ENCODE measurements around the gene SLC38A10. TPM values are rescaled to one million over a fixed set of nuclear protein-coding genes. Genes with fewer than 3 reads are reported as not detected.
A peak's percentile ranks its signal among the peaks of the same experiment; 100 is the strongest.

SLC38A10 gene
- total and polyA plus RNA-seq, 7 donors, result 7.8 to 88.7 (median 37.9) TPM

DNA sequence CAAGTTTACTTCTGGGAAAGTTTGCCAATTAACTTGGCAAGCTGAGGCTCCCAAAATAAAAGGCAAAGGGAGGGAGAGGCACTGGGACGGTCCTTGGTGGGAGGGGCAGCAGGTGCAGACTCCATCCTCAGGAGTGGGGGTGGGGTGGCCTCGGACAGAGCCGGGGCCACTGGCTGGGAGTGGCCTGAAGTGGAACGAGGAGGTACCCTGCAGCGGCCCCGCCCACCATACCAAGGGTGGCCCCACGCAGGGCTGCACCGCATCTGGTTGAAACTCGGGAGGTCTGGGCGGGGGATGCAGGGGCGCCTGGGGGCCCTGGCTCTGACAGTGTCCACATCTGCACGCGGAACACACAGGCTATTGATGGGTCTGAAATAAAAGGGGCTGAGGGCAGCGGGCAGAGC lies 42.4 kb upstream of the SLC38A10 start:
- DNase-seq, result peak; percentile 64
- Histone ChIP-seq H3K36me3 (no peaks in the 10 kb centered on the region), H3K27ac (peak overlapping the region in 1 of 4 donors; percentile 99), H3K9me3 (no peaks in the 10 kb centered on the region), H3K4me3 (no peak overlapping the region), H3K4me1 (peaks cover 0 to 55% (median 44%) of the 10 kb centered on the region in 4 donors), H3K27me3 (no peaks in the 10 kb centered on the region)
- 24 to 55% methylated on average over 14 of the region's 14 CpGs for WGBS, 2 donors
- intact Hi-C loops (cut with DNase I), result no loop called here
- TF ChIP-seq POLR2A (IDR thresholded peaks at IDR 0.05) (no peak), POLR2AphosphoS5 (IDR thresholded peaks at IDR 0.05) (no peak), EP300 (IDR thresholded peaks at IDR 0.05) (no peak)

DNA sequence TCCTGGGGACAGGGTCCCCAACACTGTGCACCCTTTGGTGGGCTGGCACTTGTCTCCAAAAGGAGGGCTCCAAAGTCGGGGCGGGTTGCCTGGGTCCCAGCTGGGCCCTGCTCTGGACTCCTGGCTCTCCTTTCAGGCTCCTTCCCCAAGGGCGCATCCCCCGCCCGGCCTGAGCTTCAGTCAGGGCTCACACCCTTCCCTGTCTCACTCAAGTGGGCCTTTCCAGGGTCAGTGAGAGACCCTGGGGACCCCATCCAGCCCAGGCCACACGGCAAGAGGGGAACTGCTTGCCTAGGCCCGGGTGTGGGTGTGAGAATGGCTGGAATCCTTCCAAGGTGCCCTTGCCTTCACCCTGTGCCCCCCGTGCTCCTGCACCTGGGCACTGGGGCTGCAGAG lies 41.8 kb upstream of the SLC38A10 start:
- intact Hi-C loops (cut with DNase I), result no loop called here
- no peak overlapping the region for H3K27ac ChIP-seq
- TF ChIP-seq POLR2AphosphoS5 (IDR thresholded peaks at IDR 0.05) (no peak), EP300 (IDR thresholded peaks at IDR 0.05) (no peak), POLR2A (IDR thresholded peaks at IDR 0.05) (no peak)
- TF ChIP-seq, protein P1, sequence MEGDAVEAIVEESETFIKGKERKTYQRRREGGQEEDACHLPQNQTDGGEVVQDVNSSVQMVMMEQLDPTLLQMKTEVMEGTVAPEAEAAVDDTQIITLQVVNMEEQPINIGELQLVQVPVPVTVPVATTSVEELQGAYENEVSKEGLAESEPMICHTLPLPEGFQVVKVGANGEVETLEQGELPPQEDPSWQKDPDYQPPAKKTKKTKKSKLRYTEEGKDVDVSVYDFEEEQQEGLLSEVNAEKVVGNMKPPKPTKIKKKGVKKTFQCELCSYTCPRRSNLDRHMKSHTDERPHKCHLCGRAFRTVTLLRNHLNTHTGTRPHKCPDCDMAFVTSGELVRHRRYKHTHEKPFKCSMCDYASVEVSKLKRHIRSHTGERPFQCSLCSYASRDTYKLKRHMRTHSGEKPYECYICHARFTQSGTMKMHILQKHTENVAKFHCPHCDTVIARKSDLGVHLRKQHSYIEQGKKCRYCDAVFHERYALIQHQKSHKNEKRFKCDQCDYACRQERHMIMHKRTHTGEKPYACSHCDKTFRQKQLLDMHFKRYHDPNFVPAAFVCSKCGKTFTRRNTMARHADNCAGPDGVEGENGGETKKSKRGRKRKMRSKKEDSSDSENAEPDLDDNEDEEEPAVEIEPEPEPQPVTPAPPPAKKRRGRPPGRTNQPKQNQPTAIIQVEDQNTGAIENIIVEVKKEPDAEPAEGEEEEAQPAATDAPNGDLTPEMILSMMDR (IDR thresholded peaks at IDR 0.05), result no peak
- H3K4me3 ChIP-seq, result no peak overlapping the region
- 50 to 70% methylated on average over 8 of the region's 8 CpGs for WGBS, 2 donors
- DNase-seq, result peak; percentile 65
- H3K27me3 ChIP-seq, result no peaks in the 10 kb centered on the region
- H3K9me3 ChIP-seq, result no peaks in the 10 kb centered on the region
- no peaks in the 10 kb centered on the region for H3K36me3 ChIP-seq
- H3K4me1 ChIP-seq, result peaks cover 0 to 49% (median 41%) of the 10 kb centered on the region in 4 donors

DNA sequence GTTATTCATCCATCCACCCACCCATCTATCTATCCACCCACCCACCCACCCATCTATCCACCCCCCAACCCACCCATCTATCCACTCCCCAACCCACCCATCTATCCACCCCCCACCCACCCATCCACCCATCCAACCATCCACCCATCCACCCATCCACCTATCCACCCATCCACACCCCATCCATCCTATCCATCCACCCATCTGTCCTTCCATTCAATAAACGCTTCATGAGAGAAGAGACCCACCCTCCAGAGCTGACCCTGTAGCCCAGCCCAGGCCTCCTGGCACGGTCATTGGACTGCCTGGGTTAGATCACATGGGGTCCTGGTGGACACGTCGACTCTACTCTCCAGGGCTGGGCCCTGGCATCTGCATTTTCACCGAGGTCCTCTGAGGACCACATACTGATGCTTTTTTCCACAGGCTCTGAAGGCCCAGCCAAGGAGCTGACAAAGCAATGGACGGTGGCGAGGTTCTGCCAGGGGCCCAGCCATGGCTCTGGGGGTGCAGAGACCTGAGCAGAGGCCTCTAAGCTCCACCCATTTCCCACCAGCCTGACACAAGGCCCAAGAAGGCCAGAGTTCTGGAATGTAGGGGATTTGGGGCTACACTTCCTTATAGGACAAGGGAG lies 41.3 kb upstream of the SLC38A10 start:
- H3K27me3 ChIP-seq, result no peaks in the 10 kb centered on the region
- 94 to 97% methylated on average over 7 of the region's 7 CpGs for WGBS, 2 donors
- DNase-seq, result no peak
- no peaks in the 10 kb centered on the region for H3K36me3 ChIP-seq
- no peak for TF ChIP-seq POLR2A (IDR thresholded peaks at IDR 0.05)
- TF ChIP-seq, protein P1 (IDR thresholded peaks at IDR 0.05), result no peak
- no peak overlapping the region for H3K4me3 ChIP-seq
- no peak overlapping the region for H3K27ac ChIP-seq
- peaks cover 0 to 48% (median 36%) of the 10 kb centered on the region in 4 donors for H3K4me1 ChIP-seq
- H3K9me3 ChIP-seq, result no peaks in the 10 kb centered on the region
- intact Hi-C loops (cut with DNase I), result no loop called here

DNA sequence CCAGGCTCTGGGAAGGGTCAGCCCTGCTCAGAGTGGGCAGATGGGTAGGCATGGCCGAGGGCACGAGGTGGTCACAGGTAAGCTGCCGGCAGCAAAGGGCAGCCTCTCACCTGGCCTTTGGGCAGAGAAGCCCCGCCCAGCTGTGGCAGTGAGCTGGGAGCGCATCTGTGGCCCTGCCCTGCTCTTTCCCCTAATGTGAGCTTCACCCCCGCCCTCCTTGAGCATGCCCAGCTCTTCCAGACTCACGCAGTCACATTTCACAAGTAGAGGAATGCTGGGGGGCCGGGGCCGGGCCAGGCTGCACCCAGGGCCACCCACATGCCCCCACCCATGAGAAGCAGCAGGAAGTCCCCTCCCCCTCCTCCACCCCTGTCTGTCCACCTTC lies 40.7 kb upstream of the SLC38A10 start:
- H3K27ac ChIP-seq, result no peak overlapping the region
- intact Hi-C loops (cut with DNase I), result no loop called here
- no peaks in the 10 kb centered on the region for H3K27me3 ChIP-seq
- H3K4me3 ChIP-seq, result no peak overlapping the region
- no peaks in the 10 kb centered on the region for H3K36me3 ChIP-seq
- 22 to 73% methylated on average over 9 of the region's 9 CpGs for WGBS, 2 donors
- peaks cover 0 to 47% (median 36%) of the 10 kb centered on the region in 4 donors for H3K4me1 ChIP-seq
- H3K9me3 ChIP-seq, result no peaks in the 10 kb centered on the region
- no peak for TF ChIP-seq POLR2A (IDR thresholded peaks at IDR 0.05)
- TF ChIP-seq POLR2AphosphoS5 (IDR thresholded peaks at IDR 0.05), result no peak
- TF ChIP-seq, protein P1 (IDR thresholded peaks at IDR 0.05), result no peak
- TF ChIP-seq EP300 (IDR thresholded peaks at IDR 0.05), result no peak
- no peak for DNase-seq

DNA sequence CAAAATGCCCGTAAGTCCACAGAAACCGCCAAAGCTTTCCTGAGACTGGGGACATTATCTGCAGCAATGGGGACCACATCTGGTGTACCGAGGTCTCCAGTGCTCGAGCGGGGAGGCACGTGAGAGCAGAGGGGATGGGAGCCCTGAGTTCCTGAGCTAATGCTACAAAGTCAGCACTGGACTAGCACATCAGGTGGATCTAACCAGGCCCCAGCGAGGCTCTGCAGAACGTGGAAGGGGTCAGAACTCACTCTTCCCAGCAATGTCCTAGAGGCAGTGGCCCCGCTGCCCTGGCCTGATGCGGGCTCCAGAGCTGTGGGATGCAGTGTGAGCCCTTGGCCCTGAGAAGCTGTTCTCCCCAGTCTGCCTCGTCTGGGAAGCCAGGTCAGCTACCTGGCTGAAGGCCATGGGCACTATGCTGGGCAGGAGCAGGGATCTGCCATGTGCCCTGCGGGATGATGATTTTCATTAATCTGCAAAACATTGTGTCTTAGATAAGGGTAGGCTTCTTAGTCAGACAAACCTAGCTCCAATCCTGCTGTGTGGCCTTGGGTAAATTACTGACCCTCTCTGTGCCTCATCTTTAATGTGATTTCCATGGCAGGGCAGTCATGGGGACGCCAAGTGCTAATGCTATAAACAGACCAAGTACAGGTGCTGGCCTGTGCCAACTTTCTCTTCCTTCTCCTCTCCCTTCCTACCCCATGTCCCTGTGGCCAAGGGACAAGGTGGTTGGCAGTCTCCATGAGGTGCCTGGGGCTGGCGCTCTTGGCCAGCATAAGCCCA lies 40.1 kb upstream of the SLC38A10 start:
- intact Hi-C loops (cut with DNase I), result no loop called here
- DNase-seq, result no peak
- Histone ChIP-seq H3K36me3 (no peaks in the 10 kb centered on the region), H3K4me1 (peaks cover 0 to 46% (median 34%) of the 10 kb centered on the region in 4 donors), H3K27me3 (no peaks in the 10 kb centered on the region), H3K27ac (no peak overlapping the region), H3K9me3 (no peaks in the 10 kb centered on the region), H3K4me3 (no peak overlapping the region)
- WGBS, 2 donors, result 75 to 84% methylated on average over 14 of the region's 14 CpGs
- no peak for TF ChIP-seq EP300 (IDR thresholded peaks at IDR 0.05)
- TF ChIP-seq POLR2A (IDR thresholded peaks at IDR 0.05), result no peak
- TF ChIP-seq POLR2AphosphoS5 (IDR thresholded peaks at IDR 0.05), result no peak
- TF ChIP-seq, protein P1 (IDR thresholded peaks at IDR 0.05), result no peak
